T-helper 1 cell treated with Interleukin-12 subunit alpha and Interleukin-12 subunit beta and Interleukin-4 antibody, amounts not matched to agents 30 μg/mL and 1 μg/mL, for 36 hours (primary cell): ENCODE results near the gene TRAPPC3L.

Experiments used
- H3K27ac Mint-ChIP-seq: one replicate; pipeline ENCODE4 v1.8.0; 2021; ENCODE audit warnings: mild to moderate bottlenecking, mixed read lengths
- H3K27me3 Mint-ChIP-seq: one replicate; pipeline ENCODE4 v1.8.0; 2021; ENCODE audit warnings: low read depth, mixed read lengths
- H3K36me3 Mint-ChIP-seq: one replicate; pipeline ENCODE4 v1.8.0; 2021; ENCODE audit warnings: low read depth, mixed read lengths
- H3K4me1 Mint-ChIP-seq: one replicate; pipeline ENCODE4 v1.8.0; 2021; ENCODE audit warnings: low read depth, mixed read lengths
- H3K4me3 Mint-ChIP-seq: one replicate; pipeline ENCODE4 v1.8.0; 2021; ENCODE audit warnings: mild to moderate bottlenecking, moderate library complexity, mixed read lengths
- H3K9me3 Mint-ChIP-seq: one replicate; pipeline ENCODE4 v1.8.0; 2021; ENCODE audit warnings: mixed read lengths

TRAPPC3L gene

DNA sequence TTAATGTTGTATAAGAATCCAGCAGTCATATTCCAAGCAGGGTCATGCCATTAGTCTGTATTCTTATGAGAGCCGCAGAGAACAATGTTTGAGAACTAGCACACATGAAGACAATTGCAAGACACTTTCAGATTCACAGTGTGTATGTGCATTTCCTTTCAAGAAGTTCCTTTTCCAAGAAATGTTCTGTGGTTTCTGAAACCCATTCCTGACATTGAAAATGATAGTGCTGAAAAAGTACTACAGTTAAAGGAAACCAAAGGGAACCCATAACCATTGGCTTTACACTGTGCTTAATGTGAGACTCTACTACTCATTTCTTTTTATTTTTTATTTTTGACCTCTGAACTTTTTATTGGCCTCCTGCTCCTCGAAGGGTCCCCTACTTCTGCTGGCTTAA lies 88.6 kb downstream of the TRAPPC3L start:
- H3K4me3 Mint-ChIP-seq = peak overlapping the region; percentile 63
- peaks cover 4% of the 10 kb centered on the region for H3K9me3 Mint-ChIP-seq
- H3K4me1 Mint-ChIP-seq = peaks cover 58% of the 10 kb centered on the region
- peak overlapping the region; percentile 74 for H3K27ac Mint-ChIP-seq
- H3K36me3 Mint-ChIP-seq = peaks cover 12% of the 10 kb centered on the region
- H3K27me3 Mint-ChIP-seq = no peaks in the 10 kb centered on the region

DNA sequence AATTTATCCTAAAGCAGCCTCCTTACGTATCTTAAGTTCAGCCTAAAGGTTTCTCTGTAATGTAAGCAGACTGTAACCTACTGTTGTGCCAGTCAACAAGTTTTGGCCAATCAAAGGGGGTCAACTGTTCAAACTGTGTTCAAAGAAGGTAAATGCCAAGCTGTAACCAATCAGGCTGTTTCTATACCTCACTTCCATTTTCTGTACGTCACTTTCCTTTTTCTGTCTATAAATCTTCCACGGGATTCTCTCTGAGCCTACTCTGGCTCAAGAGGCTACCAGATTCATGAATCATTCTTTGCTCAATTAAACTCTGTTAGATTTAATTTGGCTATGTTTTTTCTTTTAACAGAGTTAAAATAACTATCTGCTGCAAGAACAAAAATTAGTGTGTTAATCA lies 89.4 kb downstream of the TRAPPC3L start:
- Mint-ChIP-seq H3K27ac (no peak overlapping the region), H3K4me3 (no peak overlapping the region), H3K36me3 (peaks cover 12% of the 10 kb centered on the region), H3K27me3 (no peaks in the 10 kb centered on the region), H3K4me1 (peaks cover 58% of the 10 kb centered on the region), H3K9me3 (peaks cover 4% of the 10 kb centered on the region)

DNA sequence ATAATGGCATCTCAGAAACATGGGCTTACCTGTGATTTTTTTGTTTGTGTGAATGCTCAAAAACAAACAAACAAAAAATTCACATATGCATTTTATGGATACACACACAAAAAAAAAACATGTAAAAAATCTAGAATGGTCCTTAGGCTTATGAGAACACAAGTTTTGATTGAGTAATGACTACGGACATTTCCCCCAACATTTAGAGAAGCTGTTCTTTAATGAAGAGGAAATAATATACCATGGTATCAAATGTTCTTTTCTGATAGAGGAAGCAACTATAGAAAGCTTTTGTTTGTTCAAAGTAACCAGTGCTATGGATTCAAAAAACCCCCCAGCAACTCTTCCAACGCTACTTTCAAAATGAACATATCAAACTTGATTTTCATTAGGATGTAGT lies 93.0 kb downstream of the TRAPPC3L start:
- H3K27ac Mint-ChIP-seq = no peak overlapping the region
- H3K4me3 Mint-ChIP-seq = no peak overlapping the region
- H3K4me1 Mint-ChIP-seq = peaks cover 49% of the 10 kb centered on the region
- no peaks in the 10 kb centered on the region for H3K27me3 Mint-ChIP-seq
- H3K9me3 Mint-ChIP-seq = peaks cover 4% of the 10 kb centered on the region
- peaks cover 14% of the 10 kb centered on the region for H3K36me3 Mint-ChIP-seq

DNA sequence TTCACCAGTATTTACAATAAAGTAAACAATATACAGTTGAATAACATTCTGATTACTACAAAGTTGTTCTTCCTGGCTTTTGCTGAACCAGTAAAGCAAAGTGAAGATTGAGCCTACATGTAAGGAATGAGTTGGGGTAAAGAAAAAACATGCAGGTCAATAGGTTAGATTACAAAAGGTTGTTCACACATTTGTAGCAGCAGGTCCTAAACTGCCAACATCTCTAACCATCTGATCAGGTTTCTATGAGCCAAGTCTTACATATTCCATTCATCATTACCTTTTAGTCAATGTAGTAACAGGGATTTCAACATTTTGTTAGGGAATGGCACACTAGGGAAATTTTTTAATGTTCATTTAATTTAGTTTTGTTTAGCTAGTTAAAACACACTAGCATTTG lies 93.6 kb downstream of the TRAPPC3L start:
- peaks cover 47% of the 10 kb centered on the region for H3K4me1 Mint-ChIP-seq
- no peaks in the 10 kb centered on the region for H3K27me3 Mint-ChIP-seq

DNA sequence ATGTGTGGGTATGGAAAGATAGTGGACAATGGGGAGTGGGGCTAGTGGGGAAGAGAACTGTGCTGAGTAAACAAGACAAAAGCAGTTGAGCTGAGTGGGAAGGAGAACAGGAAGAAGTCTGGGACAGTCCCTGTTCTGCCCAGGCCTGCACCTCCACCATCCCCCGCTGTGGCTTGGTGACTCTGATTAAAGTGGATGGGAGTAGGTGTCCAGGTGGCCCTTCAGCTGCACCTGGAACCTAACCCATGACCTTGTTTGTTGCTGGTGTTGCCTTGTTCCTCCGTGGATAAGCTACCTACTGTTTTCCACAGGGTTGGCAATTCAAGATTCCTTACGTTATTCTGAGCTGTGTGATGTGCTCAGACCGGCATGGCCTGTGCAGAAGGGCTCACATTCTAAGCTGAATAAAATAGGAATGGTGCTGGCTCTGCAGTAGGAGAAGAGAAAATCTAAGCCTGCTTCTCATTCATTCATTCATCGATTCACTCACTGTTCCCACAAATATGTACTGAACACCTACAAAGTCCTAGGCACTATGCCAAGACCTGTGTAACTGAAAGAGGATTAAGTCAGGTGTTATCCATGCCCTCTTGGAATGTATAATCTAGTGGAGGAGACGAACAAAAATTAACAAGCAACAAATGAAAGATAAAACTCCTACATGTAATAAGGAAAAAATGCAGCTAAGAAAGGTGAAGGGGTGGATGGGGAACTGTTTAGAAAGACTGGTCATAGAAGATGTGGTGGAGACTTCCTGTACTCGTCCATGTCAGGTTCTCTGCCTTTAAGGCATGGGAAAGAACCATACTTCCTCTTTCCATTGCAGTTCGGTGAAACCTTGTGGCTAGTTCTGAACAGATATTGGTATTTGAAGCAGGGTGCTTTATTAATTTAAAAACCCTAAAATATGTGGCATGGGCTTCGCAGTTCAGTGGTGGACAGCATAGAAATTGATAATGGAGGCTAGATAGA lies 94.4 kb downstream of the TRAPPC3L start:
- Mint-ChIP-seq H3K4me3 (peak overlapping the region; percentile 4), H3K9me3 (peaks cover 4% of the 10 kb centered on the region), H3K27me3 (no peaks in the 10 kb centered on the region), H3K27ac (peak overlapping the region; percentile 53), H3K4me1 (peaks cover 39% of the 10 kb centered on the region), H3K36me3 (peaks cover 13% of the 10 kb centered on the region)

More for the DNA sequence above, 93.6 kb downstream of the TRAPPC3L start:
- Mint-ChIP-seq H3K9me3 (peaks cover 4% of the 10 kb centered on the region), H3K4me3 (no peak overlapping the region), H3K36me3 (peaks cover 14% of the 10 kb centered on the region), H3K27ac (no peak overlapping the region)

DNA sequence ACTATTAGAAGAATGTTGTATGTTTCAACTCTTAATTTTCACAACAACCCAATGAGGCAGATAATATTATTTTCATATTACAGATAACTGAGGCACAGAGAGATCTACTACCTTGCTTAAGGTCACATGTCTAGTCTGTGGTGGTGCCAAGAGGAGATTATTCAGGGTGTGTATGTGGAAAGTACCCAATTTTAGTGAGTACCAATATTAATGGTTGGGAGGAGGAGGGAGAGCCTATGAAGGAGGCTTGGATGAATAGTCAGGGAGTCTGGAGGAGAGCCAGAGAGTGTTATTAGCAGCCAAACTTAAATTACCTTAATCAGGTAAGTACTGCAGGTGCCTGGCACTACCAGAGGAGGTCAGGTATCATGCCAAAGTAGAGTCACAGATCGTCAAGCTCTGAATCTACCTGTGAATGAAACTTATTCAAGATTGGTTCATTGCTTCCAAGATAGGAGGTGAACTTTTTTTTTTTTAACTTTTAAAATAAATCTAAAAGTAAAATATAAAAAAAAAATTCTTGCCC lies 95.2 kb downstream of the TRAPPC3L start:
- Mint-ChIP-seq H3K4me1 (peaks cover 40% of the 10 kb centered on the region), H3K27me3 (no peaks in the 10 kb centered on the region), H3K4me3 (peak overlapping the region; percentile 27), H3K9me3 (peaks cover 4% of the 10 kb centered on the region), H3K36me3 (peaks cover 12% of the 10 kb centered on the region), H3K27ac (no peak overlapping the region)

DNA sequence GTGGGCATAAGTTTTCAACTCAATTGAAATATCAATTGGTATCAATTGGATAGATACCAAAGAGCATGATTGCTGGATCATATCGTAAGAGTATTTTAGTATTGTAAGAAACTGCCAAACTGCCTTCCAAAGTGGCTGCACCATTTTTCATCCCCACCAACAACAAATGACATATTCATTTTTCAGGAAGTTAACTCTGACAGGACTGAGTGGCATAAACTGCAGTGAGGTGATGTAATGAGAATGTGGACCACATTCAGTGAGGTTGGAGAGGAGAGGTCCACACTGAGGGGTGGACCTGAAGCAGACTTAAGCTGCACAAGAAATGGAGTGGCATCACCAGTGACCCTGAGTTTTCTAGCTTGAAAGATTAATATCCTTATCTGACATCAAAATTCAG lies 95.9 kb downstream of the TRAPPC3L start:
- no peak overlapping the region for H3K27ac Mint-ChIP-seq
- H3K4me3 Mint-ChIP-seq = no peak overlapping the region
- H3K27me3 Mint-ChIP-seq = no peaks in the 10 kb centered on the region
- peaks cover 16% of the 10 kb centered on the region for H3K36me3 Mint-ChIP-seq
- H3K9me3 Mint-ChIP-seq = peaks cover 4% of the 10 kb centered on the region
- H3K4me1 Mint-ChIP-seq = peaks cover 46% of the 10 kb centered on the region

DNA sequence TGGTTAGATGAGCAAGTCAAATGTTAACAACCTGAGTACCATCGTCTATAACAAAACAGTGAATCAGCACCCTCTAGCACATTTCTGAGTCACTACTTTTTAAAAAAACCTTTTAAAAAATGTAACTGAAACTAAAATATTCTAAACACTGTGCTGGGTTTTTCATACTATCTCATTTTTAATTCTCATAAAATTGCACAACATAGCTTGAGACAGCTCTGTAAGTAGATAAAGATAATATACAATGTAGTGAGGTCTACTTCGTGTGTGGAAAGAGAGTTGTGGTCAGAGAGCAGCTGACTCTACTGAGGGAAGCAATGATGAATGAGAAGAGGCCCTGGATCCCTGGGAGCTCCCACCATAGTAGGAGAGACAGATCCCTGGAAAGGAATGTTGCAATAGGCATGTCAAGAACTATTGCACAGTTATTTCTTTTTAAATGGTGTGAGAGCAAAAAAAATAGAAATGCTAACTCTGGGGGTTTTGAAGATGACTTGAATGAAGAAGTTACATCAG lies 97.9 kb downstream of the TRAPPC3L start:
- peaks cover 43% of the 10 kb centered on the region for H3K4me1 Mint-ChIP-seq
- no peaks in the 10 kb centered on the region for H3K9me3 Mint-ChIP-seq
- peaks cover 6% of the 10 kb centered on the region for H3K36me3 Mint-ChIP-seq
- H3K27me3 Mint-ChIP-seq = peaks cover 7% of the 10 kb centered on the region
- H3K27ac Mint-ChIP-seq = no peak overlapping the region
- H3K4me3 Mint-ChIP-seq = no peak overlapping the region

DNA sequence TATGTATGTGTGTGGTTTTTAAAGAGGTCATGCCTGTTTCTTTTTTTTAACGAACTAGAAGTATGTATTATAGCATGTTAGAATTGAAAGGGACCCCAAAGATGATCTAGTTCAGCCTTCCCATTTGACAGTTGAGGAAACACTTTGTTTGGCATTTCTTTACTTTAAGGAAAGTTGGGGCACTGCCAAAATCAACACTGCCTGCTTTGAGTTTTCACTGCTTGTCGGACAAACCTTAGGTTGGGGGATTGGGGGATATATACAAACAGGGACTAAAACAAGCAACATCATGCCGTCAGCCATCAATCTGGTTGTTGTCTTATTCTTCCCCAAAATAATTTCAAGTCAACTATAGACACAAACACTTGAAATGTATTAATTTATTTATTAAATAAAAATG lies 98.4 kb downstream of the TRAPPC3L start:
- H3K36me3 Mint-ChIP-seq = peaks cover 6% of the 10 kb centered on the region
- H3K9me3 Mint-ChIP-seq = no peaks in the 10 kb centered on the region
- peaks cover 12% of the 10 kb centered on the region for H3K27me3 Mint-ChIP-seq
- H3K4me1 Mint-ChIP-seq = peaks cover 43% of the 10 kb centered on the region
- no peak overlapping the region for H3K4me3 Mint-ChIP-seq
- H3K27ac Mint-ChIP-seq = no peak overlapping the region

DNA sequence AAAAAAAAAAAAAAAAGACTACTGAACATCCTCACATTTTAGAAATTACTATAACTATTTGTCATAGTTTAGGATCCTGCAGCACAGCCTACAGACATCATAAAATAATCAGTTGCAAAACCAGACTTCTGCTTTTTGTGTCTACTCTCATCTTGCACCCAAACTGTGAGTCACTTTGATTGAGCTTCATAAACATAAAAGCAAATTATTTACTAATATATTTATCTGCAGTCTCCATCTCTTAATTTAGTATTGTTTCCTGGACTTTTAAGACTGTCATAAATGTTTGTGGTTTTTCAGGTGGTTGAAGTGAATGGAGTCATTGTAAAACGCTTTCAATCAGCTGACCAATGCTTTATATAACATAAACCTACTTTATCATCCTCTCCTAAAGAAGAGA lies 99.1 kb downstream of the TRAPPC3L start:
- Mint-ChIP-seq H3K27ac (no peak overlapping the region), H3K36me3 (peaks cover 6% of the 10 kb centered on the region), H3K9me3 (no peaks in the 10 kb centered on the region), H3K27me3 (peaks cover 19% of the 10 kb centered on the region), H3K4me1 (peaks cover 41% of the 10 kb centered on the region), H3K4me3 (no peak overlapping the region)

DNA sequence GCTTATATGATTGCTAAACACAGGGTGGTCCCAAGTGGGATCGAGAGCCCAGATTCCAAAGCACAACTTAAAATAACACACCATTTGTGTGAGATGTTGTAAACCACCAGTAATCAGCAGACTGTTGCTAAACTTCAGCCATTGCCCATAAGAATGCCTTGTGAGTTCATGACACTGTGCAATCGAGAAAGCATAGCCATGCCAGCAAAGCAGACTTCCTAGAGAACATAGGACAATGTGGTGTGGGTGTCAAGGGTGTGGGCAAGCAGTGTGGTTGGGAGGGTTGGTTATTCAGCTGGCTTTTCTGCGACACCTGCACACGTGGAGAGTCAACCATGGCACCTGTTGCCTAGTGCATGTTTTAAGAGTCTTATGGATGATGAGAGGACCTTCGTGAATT lies 100.4 kb downstream of the TRAPPC3L start:
- Mint-ChIP-seq H3K4me1 (peaks cover 29% of the 10 kb centered on the region), H3K9me3 (no peaks in the 10 kb centered on the region), H3K27ac (no peak overlapping the region), H3K36me3 (peaks cover 5% of the 10 kb centered on the region), H3K4me3 (no peak overlapping the region), H3K27me3 (peaks cover 27% of the 10 kb centered on the region)
